Measurements from ENCODE around the gene MINPP1. TPM values are rescaled to one million over a fixed set of nuclear protein-coding genes. Genes with fewer than 3 reads are reported as not detected.

The MINPP1 gene
- total and polyA plus RNA-seq, 2 experiments from 2014 or later, result 21.7 to 24.0 TPM

DNA sequence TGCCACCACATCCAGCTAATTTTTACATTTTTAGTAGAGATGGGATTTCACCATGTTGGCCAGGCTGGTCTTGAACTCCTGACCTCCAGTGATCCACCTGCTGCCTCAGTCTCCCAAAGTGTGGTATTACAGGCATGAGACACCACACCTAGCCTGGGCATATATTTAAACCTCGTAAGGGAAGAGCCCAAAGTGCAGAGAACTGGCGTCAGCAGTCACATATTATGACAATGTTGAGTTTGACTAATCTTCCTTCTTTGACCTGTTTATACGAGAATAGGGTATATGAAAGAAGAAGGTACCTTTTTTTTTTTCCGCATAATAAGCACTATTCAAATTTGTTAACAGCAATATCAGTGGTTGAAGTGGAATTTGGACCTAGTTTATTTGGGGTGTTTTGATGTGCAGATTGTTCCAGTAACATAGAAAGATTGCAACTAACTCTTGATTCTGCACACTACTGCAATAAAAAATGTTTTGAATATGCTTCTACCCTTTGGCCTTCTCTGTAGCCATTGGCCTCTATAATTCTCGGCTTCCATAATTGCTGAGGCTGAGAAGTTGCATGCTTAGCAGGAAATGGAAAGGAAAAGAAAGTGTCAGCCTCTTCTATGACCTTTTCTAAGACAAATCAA, 55.9 kb downstream of the MINPP1 start:
- Histone ChIP-seq H3K4me3 (no peak overlapping the region), H3K27ac (no peak overlapping the region), H3K9me3 (ENCODE audit: low read depth) (no peaks in the 10 kb centered on the region), H3K27me3 (no peaks in the 10 kb centered on the region), H3K4me1 (ENCODE audit: low read depth) (no peaks in the 10 kb centered on the region), H3K36me3 (no peaks in the 10 kb centered on the region)
- TF ChIP-seq, protein P1, sequence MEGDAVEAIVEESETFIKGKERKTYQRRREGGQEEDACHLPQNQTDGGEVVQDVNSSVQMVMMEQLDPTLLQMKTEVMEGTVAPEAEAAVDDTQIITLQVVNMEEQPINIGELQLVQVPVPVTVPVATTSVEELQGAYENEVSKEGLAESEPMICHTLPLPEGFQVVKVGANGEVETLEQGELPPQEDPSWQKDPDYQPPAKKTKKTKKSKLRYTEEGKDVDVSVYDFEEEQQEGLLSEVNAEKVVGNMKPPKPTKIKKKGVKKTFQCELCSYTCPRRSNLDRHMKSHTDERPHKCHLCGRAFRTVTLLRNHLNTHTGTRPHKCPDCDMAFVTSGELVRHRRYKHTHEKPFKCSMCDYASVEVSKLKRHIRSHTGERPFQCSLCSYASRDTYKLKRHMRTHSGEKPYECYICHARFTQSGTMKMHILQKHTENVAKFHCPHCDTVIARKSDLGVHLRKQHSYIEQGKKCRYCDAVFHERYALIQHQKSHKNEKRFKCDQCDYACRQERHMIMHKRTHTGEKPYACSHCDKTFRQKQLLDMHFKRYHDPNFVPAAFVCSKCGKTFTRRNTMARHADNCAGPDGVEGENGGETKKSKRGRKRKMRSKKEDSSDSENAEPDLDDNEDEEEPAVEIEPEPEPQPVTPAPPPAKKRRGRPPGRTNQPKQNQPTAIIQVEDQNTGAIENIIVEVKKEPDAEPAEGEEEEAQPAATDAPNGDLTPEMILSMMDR (IDR thresholded peaks at IDR 0.05; ENCODE audit: low read depth, low read length), result no peak
- no peak for DNase-seq (ENCODE audit: low read depth in 1 of 2, low spot score in 1 of 2)

DNA sequence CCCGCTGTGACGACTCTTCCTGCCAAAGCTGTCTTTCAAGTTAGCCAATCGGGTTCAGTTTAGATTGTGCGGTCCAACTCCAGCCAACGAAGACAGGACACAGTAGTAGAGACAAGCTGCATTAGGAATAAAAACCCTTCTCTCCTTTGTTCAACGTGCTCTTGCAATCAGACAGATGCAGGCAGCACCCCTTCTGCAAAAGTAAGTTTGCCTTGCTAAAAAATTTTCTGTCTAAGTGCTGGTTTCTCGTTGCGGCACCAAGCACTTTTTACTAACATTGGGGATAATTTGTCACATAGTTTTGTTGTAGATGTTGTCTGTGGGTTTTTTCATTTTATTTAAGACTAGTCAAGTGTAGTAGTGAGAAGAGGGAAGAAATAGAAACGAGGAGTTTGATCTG, 58.1 kb downstream of the MINPP1 start:
- Histone ChIP-seq H3K27me3 (no peaks in the 10 kb centered on the region), H3K9me3 (ENCODE audit: low read depth) (no peaks in the 10 kb centered on the region), H3K4me3 (no peak overlapping the region), H3K27ac (no peak overlapping the region), H3K36me3 (no peaks in the 10 kb centered on the region), H3K4me1 (ENCODE audit: low read depth) (no peaks in the 10 kb centered on the region)
- no peak for DNase-seq (ENCODE audit: low read depth in 1 of 2, low spot score in 1 of 2)
- TF ChIP-seq, protein P1 (IDR thresholded peaks at IDR 0.05; ENCODE audit: low read depth, low read length), result no peak

DNA sequence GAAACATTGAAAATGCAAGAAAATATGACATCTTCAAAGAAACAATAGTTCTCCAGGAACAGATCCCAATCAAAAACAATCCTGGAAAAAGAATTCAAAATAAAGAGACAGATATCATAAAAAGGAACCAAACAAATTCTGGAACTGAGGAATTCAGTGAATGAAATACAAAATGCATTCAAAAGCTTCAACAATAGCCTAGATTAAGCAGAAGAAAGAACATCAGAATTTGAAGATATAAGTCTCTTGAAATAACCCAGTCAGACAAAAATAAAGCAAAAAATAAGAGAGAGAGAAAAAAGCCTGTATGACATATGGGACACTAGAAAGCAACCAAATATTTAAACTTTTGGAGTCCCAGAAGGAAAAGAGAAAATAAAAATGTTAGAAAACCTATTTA, 60.3 kb downstream of the MINPP1 start:
- TF ChIP-seq, protein P1 (IDR thresholded peaks at IDR 0.05; ENCODE audit: low read depth, low read length), result no peak
- Histone ChIP-seq H3K4me1 (ENCODE audit: low read depth) (no peaks in the 10 kb centered on the region), H3K27ac (no peak overlapping the region), H3K4me3 (no peak overlapping the region), H3K9me3 (ENCODE audit: low read depth) (no peaks in the 10 kb centered on the region), H3K27me3 (no peaks in the 10 kb centered on the region), H3K36me3 (no peaks in the 10 kb centered on the region)
- no peak for DNase-seq (ENCODE audit: low read depth in 1 of 2, low spot score in 1 of 2)

DNA sequence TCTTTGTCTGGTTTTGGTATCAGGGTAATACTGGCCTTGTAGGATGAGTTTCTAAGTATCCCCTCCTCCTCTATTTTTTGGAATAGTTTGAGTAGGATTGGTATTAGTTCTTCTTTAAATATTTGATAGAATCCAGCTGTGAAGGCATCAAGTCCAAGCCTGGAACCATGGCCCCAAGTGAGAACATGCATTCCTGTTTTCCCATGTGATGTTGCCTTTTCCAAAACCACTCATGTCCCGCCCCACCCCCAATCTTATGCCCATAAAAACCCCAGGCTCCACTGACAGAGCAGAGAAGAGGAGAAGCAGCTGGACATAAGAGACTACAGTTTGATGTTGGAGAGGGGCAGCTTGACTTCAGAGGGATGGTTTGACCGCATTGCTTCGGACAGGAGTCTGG, 71.2 kb downstream of the MINPP1 start:
- Histone ChIP-seq H3K4me1 (ENCODE audit: low read depth) (peaks cover 7% of the 10 kb centered on the region), H3K4me3 (no peak overlapping the region), H3K36me3 (no peaks in the 10 kb centered on the region), H3K9me3 (ENCODE audit: low read depth) (no peaks in the 10 kb centered on the region), H3K27ac (no peak overlapping the region), H3K27me3 (no peaks in the 10 kb centered on the region)
- no peak for DNase-seq (ENCODE audit: low read depth in 1 of 2, low spot score in 1 of 2)
- TF ChIP-seq, protein P1 (IDR thresholded peaks at IDR 0.05; ENCODE audit: low read depth, low read length), result no peak

DNA sequence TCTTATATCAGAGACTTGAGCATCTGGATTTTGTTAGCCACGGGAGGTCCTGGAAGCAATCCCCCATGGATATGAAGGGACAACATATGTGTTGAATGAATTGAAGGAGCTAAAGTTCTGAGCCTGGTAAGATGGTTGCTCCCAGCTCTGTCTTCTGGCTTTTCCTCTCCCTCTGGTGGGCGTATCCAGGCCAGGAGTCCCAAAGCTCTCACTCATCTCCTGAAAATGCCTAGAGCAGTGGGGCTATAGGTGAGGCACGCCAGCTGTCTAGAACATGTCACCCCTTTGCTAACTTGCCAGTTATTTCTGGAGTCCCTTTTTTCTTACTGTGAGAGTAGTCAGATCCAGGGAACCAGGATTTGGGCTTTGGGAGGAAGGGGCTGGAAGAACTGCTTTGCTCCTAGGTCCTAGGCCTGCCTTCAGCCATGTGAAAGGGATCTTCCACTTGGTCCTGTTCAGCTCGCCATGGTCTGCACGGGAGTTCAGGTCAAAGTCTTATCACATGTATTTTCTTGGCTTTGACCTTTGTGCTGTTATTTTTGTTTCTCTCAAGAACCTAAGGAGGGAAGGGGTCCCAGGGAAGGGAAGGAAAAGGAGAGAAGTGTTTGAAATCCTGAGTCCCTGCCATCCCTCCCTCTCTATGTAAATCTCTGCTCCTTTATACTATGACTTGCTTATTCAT, 73.6 kb downstream of the MINPP1 start:
- H3K4me1 ChIP-seq (ENCODE audit: low read depth), result peaks cover 7% of the 10 kb centered on the region

More for the DNA sequence above, 73.6 kb downstream of the MINPP1 start:
- H3K4me3 ChIP-seq, result no peak overlapping the region
- H3K27me3 ChIP-seq, result no peaks in the 10 kb centered on the region
- TF ChIP-seq, protein P1 (IDR thresholded peaks at IDR 0.05; ENCODE audit: low read depth, low read length), result no peak
- no peaks in the 10 kb centered on the region for H3K9me3 ChIP-seq (ENCODE audit: low read depth)
- H3K27ac ChIP-seq, result no peak overlapping the region
- DNase-seq (ENCODE audit: low read depth in 1 of 2, low spot score in 1 of 2), result no peak
- H3K36me3 ChIP-seq, result no peaks in the 10 kb centered on the region

All from cardiac muscle cell (in vitro differentiated cells and primary cell).